Ectodermal cell (in vitro differentiated cells): ENCODE data around the gene ITPA.
A peak's percentile ranks its signal among the peaks of the same experiment; 100 is the strongest.

ENCODE experiments used
- H3K27ac ChIP-seq: 2 replicates; pipeline ENCODE4 v1.7.0; 2013; ENCODE audit warnings: mild to moderate bottlenecking, low read depth, low read length; ENCODE audit not compliant: insufficient read depth, poor library complexity, severe bottlenecking
- H3K27me3 ChIP-seq: 2 replicates; pipeline ENCODE4 v1.7.0; 2013; ENCODE audit warnings: mild to moderate bottlenecking, low read length; ENCODE audit not compliant: insufficient read depth, control insufficient read depth, poor library complexity, severe bottlenecking
- H3K36me3 ChIP-seq: one replicate; pipeline ENCODE4 v1.7.0; 2013; ENCODE audit warnings: low read length; ENCODE audit not compliant: control insufficient read depth, insufficient read depth
- H3K4me1 ChIP-seq: one replicate; pipeline ENCODE4 v1.7.0; 2013; ENCODE audit warnings: low read length; ENCODE audit not compliant: control insufficient read depth, insufficient read depth
- H3K4me3 ChIP-seq: 2 replicates; pipeline ENCODE4 v1.7.0; 2013; ENCODE audit warnings: low read depth, low read length, control low read depth; ENCODE audit not compliant: insufficient read depth
- H3K9me3 ChIP-seq: 2 replicates; pipeline ENCODE4 v1.7.0; 2013; ENCODE audit warnings: mild to moderate bottlenecking, low read length, moderate library complexity; ENCODE audit not compliant: control insufficient read depth
- WGBS, 2 experiments: methylation state at CpG; one replicate each; pipeline ENCODE4 v1.1.7; 2013; ENCODE audit warnings: missing lambda C conversion rate in 2 of 2; 5-methylcytosine and 5-hydroxymethylcytosine counted together

The ITPA gene

GRCh38 chr20:3237958-3238615 is 28.8 kb downstream of the ITPA start:
- Histone ChIP-seq H3K9me3 (no peaks in the 10 kb centered on the region), H3K4me1 (peaks cover 11% of the 10 kb centered on the region), H3K36me3 (no peaks in the 10 kb centered on the region), H3K27ac (no peak overlapping the region), H3K4me3 (peak overlapping the region; percentile 56), H3K27me3 (peaks cover 75% of the 10 kb centered on the region)
- 2% methylated on average over 59 of the region's 59 CpGs for WGBS, 2 experiments

GRCh38 chr20:3238616-3239025 is 29.3 kb downstream of the ITPA start:
- Histone ChIP-seq H3K27me3 (peaks cover 75% of the 10 kb centered on the region), H3K27ac (no peak overlapping the region), H3K9me3 (no peaks in the 10 kb centered on the region), H3K4me3 (peak overlapping the region; percentile 56), H3K36me3 (no peaks in the 10 kb centered on the region), H3K4me1 (peaks cover 11% of the 10 kb centered on the region)
- WGBS, 2 experiments: 1% methylated on average over 48 of the region's 48 CpGs

DNA sequence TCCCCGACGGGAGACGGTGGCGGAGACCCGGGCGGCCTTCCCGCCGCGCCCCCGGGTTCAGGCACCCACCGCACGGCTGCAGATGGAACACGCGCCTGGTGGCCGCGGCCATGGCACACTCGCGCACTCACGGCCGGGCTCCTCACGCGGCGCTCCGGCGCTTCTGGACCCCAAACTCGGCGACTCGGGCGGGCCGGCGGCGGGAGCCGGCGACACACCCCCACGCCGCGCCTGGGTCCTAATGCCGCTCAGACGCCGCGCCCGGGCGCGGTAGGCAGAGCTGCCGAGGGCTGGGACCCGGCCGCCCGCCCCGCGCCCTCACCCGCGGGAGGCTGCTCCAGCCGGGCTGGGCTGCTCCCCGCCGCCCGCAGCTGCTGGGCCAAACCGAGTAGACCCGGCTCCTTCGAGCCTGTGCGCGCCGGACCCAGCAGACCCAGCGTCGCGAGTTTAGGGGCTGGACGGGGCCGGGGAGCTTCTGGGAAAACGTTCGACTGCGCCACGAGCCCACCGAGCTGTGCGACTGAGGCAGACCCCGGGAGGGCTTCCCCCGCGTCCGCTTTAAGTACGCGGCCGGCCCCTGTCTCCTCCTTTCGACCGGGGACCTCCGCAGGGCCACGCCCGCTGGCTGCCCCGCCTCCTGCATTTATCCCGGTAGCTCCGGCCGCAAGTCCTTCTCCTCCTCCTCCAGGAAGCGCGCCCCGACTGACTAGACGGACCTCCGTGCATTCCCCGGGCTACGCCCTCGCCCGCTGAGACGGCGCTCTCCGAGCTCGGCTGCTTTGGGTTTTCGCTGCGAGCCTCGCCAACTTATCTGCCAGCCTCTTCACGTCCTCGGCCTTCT is 29.9 kb downstream of the ITPA start, which contains the start of gene SLC4A11:
SLC4A11 (minus strand) TSS at position 165 of the 841 bp plus-strand sequence; CDS start at position 112, 53 bp downstream.
- H3K27me3 ChIP-seq: peaks cover 75% of the 10 kb centered on the region
- peak within 1 kb of the TSS; percentile 56 for H3K4me3 ChIP-seq
- peaks cover 11% of the 10 kb centered on the region for H3K4me1 ChIP-seq
- no peaks in the 10 kb centered on the region for H3K36me3 ChIP-seq
- H3K9me3 ChIP-seq: no peaks in the 10 kb centered on the region
- H3K27ac ChIP-seq: no peak within 1 kb of the TSS
- WGBS, 2 experiments: 0% methylated on average over 107 of the region's 107 CpGs

- peaks cover 77% of the 10 kb centered on the region for H3K27me3 ChIP-seq
- no peak overlapping the region for H3K27ac ChIP-seq
- peak overlapping the region; percentile 56 for H3K4me3 ChIP-seq
- peaks cover 11% of the 10 kb centered on the region for H3K4me1 ChIP-seq
- no peaks in the 10 kb centered on the region for H3K36me3 ChIP-seq
- no peaks in the 10 kb centered on the region for H3K9me3 ChIP-seq
- WGBS, 2 experiments: 13 to 15% methylated on average over 54 of the region's 54 CpGs
Measured at GRCh38 chr20:3239867-3240775, 30.8 kb downstream of the ITPA start.

- H3K4me1 ChIP-seq: peaks cover 11% of the 10 kb centered on the region
- H3K4me3 ChIP-seq: no peak overlapping the region
- WGBS, 2 experiments: 90% methylated on average over 15 of the region's 15 CpGs
- H3K27ac ChIP-seq: no peak overlapping the region
- no peaks in the 10 kb centered on the region for H3K36me3 ChIP-seq
- H3K9me3 ChIP-seq: no peaks in the 10 kb centered on the region
- peaks cover 71% of the 10 kb centered on the region for H3K27me3 ChIP-seq
Measured at GRCh38 chr20:3240776-3241363, 31.6 kb downstream of the ITPA start.

DNA sequence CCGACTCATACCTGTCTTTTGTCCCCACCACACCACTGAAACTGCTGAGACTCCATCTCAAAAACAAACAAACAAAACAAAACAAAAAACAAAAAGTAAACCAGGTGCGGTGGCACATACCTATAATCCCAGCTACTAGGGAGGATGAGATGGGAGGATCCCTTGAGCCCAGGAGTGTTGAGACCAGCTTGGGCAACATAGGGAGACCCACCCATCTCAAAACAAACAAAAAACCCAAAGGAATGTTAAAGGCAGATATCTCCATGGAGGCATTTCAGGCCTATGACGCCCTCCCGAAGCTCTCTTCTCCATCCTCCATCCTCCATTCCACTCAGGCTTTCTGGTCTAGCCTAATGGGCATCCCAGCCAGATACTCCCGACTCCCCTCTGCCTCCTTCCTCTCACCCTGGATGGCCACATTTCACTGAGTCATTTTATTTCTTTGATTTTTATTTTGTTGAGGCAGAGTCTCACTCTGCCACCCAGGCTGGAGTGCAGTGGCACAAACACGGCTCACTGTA is 32.9 kb downstream of the ITPA start:
- 85 to 88% methylated on average over 6 of the region's 6 CpGs for WGBS, 2 experiments
- Histone ChIP-seq H3K36me3 (no peaks in the 10 kb centered on the region), H3K4me3 (no peak overlapping the region), H3K27ac (no peak overlapping the region), H3K9me3 (no peaks in the 10 kb centered on the region), H3K4me1 (peaks cover 11% of the 10 kb centered on the region), H3K27me3 (peaks cover 64% of the 10 kb centered on the region)

DNA sequence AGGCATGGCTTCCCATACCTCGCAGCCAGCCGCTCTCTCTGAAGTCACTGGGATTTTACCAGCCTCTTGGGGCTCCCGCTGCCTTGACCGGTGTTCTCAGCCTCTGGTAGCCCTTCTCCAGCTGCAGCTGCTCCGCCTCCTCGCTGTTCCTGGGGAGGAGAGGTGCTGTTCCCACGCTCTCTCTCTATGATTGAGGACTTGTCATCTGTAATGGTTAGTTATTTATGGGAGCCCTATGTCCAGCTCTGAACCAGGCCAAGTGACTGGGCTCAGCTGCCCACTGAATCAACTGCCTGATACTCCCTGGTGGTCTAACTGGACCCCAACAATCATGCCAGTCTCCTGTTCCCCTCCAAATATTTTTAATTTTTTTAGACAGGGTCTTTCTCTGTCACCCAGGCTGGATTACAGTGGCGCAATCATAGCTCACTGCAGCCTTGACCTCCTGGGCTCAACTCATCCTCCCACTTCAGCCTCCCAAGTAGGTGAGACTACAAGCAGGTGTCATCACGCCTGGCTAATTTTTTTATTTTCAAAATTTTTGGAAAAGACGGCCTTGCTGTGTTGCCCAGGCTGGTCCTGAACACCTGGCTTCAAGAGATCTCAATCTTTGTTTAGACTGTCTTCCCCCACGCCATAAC is 34.5 kb downstream of the ITPA start:
- Histone ChIP-seq H3K9me3 (no peaks in the 10 kb centered on the region), H3K36me3 (no peaks in the 10 kb centered on the region), H3K27me3 (peaks cover 64% of the 10 kb centered on the region), H3K4me1 (peaks cover 10% of the 10 kb centered on the region), H3K27ac (no peak overlapping the region), H3K4me3 (no peak overlapping the region)
- WGBS, 2 experiments: 85 to 87% methylated on average over 11 of the region's 11 CpGs

- Histone ChIP-seq H3K9me3 (no peaks in the 10 kb centered on the region), H3K4me1 (peaks cover 9% of the 10 kb centered on the region), H3K27me3 (peaks cover 64% of the 10 kb centered on the region), H3K27ac (no peak overlapping the region), H3K4me3 (no peak overlapping the region), H3K36me3 (no peaks in the 10 kb centered on the region)
- 86 to 98% methylated on average over 1 of the region's 1 CpG for WGBS, 2 experiments
Measured at GRCh38 chr20:3244613-3245012, 35.3 kb downstream of the ITPA start.

DNA sequence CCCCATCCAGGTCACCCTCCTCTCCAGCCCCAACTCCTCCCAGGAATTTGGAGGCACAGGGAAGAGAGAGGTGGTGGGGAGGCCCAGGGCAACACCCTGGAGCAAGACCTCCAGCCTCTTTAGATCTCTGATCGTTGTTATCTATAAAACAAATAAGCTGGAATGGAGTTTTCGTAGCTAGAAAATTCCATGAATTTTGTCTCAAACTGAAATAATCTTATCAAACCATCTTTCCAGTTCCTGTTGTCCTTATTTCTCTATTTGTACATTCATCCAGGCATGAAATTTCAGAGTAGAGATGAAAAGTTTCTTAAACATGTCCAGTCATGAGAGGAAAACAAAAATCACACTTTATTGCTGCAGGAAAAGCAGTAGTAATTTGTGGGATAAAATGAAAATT is 35.9 kb downstream of the ITPA start:
- 97% methylated on average over 2 of the region's 2 CpGs for WGBS, 2 experiments
- Histone ChIP-seq H3K36me3 (no peaks in the 10 kb centered on the region), H3K4me1 (peaks cover 7% of the 10 kb centered on the region), H3K27ac (no peak overlapping the region), H3K4me3 (no peak overlapping the region), H3K9me3 (no peaks in the 10 kb centered on the region), H3K27me3 (peaks cover 64% of the 10 kb centered on the region)
